HG03139 (cell line): ENCODE measurements around the gene ZSCAN5B.
"Not testable (repeated sequence)": the region's sequence is repeated elsewhere in the genome, so short reads cannot be mapped to it uniquely, and the experiment has no call there.

Experiments used
- ATAC-seq: cut with Tn5 transposase; IDR thresholded peaks from one replicate; pipeline ENCODE4 v1.9.1; 2021; ENCODE audit not compliant: unreplicated experiment

Gene ZSCAN5B

GRCh38 chr19:56197646-56198045, at the start of gene ZSCAN5B:
TSS of gene ZSCAN5B (minus strand) at chr19:56197783. CDS start at chr19:56193052, 4,731 bp downstream.
- not testable (repeated sequence) for ATAC-seq

DNA sequence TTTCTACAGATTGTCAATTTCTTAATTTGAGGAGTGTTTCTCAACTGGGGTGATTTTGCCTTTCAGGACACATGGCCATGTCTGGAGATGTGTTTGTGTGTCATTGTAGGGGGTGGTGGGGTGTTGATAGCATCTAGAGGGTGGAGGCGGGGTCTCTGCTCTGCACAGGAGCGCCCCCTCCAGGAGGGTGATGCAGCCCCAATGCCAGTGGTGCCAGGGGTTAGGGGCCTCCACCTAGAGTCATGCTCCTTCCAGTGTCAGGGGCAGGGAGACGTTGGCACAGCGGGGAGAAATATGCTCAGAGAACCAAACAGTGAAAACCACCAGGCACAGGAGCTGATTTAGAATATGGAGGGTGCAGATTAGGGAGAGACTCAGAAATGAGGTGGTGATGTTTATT, 48.2 kb upstream of the ZSCAN5B start:
- ATAC-seq = not testable (repeated sequence)

DNA sequence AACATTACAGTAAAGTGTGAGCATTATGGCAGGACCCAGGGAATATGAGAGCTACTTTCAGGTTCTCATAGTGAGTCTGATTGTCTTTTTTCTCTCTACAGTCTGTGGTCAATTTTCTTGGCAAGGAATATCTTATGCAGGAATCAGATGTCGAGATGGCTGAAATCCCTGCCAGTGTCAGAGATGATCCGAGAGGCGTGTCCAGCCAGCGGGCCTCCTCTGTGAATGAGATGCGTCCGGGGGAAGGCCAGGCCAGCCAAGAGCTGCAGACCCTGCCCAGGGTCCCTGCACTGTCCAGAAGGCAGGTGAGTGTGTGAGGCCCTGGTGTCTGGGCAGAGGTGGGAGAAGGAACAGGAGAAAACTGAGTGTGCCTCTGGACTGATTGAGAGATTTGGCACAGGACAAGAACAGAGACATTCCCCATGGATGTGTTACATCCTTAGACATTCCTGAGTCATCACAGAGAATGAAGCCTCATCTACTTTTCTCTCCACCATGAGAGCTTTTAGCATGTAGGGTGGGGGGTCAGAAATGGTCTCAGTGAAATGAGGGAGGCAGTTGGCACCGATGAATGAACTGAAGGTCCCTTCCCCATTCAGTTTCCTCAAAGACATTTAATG, 47.6 kb upstream of the ZSCAN5B start:
- no peak for ATAC-seq

GRCh38 chr19:56223481-56223880, 25.9 kb upstream of the ZSCAN5B start:
- ATAC-seq = no peak

- no peak for ATAC-seq
These were observed 25.3 kb upstream of the ZSCAN5B start for GRCh38 chr19:56222901-56223300.

DNA sequence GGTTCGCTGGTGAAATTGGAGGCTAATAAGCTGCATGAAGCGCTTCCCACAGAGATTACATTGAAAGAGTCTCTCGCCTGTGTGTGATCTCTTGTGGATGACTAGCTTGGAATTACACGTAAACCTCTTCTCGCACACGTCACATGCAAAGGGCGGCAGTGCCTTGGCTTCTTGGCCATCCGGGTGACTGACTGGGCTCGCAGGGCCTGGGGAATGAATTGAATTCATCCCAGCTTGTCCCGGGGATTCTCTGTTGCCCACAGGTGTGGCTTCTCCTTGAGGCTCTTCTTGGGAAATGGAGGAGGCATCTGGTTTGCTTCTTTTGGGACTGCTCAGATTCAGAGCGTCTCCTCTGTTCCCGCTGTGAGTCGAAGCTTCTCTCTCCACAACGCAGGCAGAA, 24.3 kb upstream of the ZSCAN5B start:
- no peak for ATAC-seq

GRCh38 chr19:56221442-56221841, 23.9 kb upstream of the ZSCAN5B start:
- ATAC-seq = not testable (repeated sequence)

GRCh38 chr19:56218961-56219360, 21.4 kb upstream of the ZSCAN5B start:
- ATAC-seq = no peak

DNA sequence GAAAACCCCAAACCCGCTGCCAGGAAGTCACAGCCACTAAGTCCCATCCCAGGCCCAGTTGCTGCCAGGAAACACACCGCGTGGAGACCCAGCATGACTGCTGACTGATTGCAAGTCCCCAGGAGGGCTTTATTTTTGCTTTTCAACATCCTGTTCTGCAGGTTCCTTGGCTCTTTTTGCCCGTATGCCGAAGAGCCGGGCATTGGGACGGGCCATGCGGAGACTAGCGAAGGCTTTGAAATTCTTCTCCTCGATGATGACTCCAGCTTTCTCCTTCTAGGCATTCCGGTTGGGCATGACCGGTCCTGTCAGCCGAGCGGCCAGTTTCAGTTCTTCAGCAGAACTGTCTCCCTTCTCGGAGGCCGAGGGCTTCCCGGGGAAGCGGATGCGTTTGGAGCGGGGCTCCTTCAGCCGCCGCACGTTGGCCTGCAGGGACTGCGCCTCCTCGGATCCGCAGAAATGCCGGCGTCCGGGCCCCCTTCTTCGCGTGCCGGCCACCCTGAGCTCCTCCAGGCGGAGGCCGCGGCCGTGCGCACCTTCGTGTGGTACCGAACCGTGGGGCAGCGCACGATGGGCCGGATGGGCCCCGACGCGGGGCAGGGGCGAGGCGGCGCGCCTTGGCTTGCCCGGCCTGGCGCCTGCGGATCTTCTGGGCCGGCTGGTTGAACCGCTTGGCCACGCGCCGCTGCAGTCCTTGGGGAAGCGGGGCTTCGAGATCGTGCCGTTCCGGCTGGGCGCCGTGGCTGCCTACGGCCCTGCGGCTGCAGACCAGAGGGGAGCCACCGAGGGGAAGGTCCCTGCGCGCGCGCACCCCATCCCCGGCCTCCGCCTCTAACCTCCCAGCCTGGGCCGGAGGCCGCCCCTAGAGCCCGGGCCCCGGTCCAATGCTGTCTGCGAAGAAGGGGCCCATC, 19.7 kb upstream of the ZSCAN5B start:
- ATAC-seq = no peak

GRCh38 chr19:56211718-56212117, 14.1 kb upstream of the ZSCAN5B start:
- ATAC-seq = no peak

DNA sequence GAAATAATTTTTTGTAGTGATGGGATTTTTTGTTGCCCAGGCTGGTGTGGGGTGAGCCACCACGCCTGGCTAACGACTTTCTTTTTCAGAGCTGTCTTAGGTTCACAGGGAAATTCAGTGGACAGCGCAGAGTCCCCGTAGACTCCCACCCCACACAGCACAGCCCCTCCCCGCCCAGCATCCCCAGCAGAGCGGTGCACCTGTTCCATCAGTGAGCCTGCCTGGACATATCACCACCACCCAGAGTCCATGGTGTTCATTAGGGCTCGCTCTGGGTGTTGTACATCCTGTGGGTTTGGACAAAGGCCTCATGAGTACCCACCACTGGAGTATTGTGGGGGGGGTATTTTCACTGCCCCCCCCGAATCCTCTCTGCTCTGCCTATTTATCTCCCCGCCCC, 12.5 kb upstream of the ZSCAN5B start:
- not testable (repeated sequence) for ATAC-seq

- no peak for ATAC-seq
These were observed 11.5 kb upstream of the ZSCAN5B start for GRCh38 chr19:56209091-56209490.

GRCh38 chr19:56207581-56207980, 10.0 kb upstream of the ZSCAN5B start:
- ATAC-seq = not testable (repeated sequence)

GRCh38 chr19:56201973-56202372, 4.4 kb upstream of the ZSCAN5B start, which contains the start of gene ZSCAN5C:
TSS of gene ZSCAN5C (plus strand) at chr19:56202273. CDS start at chr19:56205914, 3,641 bp downstream.
- ATAC-seq = no peak

- no peak for ATAC-seq
These were observed 2.1 kb upstream of the ZSCAN5B start for GRCh38 chr19:56199687-56200086.

DNA sequence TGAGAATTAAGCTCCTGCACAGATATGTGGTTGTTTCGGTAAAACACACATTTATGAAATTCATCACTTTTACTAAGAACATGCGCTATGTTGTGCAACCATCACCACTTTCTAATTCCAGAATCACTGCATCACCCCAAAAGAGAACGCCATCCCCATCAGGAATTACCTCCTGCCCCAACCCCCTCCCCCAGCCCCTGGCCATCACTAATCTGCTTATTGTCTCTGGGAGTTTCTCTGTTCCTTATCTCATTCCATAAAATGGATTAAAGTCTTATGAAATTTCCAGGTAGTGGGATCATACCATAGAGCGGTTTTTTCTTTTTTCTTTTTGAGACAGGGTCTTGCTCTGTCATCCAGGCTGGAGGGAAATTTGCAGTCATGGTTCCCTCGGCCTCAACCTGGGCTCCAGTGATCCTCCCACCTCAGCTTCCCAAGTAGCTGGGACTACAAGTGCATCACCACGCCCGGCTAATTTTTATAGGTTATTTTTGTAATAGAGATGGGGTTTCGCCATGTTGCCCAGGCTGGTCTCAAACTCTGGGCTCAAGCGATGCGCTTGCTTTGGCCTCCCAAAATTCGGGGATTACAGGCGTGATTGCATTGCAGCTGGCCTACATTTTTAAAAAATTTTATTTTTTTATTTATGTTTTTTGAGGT, 3.5 kb downstream of the ZSCAN5B start:
- no peak for ATAC-seq

DNA sequence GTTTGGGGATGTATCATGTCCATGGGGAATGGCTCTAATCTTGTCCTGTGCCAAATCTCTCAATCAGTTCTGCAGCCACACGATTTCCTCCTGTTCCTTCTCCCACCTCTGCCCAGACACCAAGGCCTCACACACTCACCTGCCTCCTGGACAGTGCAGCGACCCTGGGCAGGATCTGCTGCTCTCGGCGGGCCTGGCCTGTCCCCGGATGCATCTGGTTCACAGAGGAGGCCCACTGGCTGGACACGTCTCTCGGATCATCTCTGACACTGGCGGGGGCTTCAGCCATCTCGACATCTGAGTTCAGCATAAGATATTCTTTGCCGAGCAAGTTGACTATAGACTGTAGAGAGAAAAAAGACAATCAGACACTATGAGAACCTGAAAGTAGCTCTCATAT, 5.9 kb downstream of the ZSCAN5B start:
- no peak for ATAC-seq

- no peak for ATAC-seq
These were observed 6.5 kb downstream of the ZSCAN5B start for GRCh38 chr19:56191115-56191514.

GRCh38 chr19:56189785-56190184, 7.8 kb downstream of the ZSCAN5B start:
- no peak for ATAC-seq

DNA sequence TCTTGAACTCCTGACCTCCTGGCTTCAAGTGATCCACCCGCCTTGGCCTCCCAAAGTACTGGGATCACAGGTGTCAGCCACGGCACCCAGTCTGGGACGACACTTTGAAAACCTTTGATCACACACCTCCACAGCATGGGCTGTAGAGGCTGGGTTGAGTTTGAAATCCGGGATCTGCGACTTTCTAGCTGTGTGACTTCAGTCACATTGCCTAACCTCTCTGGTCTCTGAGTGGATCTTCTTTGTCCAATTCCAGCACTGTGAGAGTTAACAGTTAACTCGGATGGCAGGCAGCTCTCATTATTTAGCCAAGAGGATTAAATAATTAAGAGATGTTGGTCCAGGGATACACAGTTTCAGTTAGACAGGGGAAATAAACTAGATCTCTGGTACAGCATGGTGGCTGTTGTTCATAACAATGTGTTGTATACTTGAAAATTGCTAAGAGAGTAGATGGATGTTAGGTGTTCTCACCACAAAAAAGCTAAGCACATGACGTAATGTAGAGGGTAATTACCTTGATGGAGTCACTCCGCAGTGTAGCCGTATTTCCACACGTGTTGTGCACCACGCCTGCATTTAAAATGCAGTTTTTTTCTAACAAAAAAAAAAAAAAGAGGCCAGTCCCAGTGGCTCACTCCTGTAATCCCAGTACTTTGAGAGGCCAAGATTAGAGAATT, 19.9 kb downstream of the ZSCAN5B start:
- no peak for ATAC-seq

DNA sequence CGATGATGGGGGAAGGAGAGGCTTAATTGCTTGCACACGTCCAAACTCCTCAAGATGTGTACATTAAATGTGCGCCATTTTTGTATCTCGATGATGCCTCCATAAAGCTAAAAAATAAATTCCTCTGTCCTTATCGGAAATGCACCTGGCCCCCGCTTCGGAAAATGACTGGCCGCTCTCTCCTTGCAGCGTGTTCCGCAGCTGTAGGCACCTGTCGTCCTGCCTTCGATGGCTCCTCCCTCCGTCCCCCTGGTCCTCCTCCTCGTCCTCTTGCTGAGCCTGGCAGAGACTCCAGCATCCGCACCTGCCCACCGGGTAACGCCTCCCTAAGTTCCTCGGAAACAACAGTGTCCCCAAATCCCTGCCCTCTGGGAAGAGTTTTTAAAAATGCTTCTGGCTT, 20.7 kb downstream of the ZSCAN5B start:
- ATAC-seq = no peak
